HepG2 (cell line): ENCODE results near the gene KRT12. TPM values are rescaled to one million over a fixed set of nuclear protein-coding genes. Genes with fewer than 3 reads are reported as not detected.

ENCODE experiments used
- AFF4 ChIP-seq: sonication (generic); formaldehyde crosslinking; IDR thresholded peaks from 2 replicates; pipeline ENCODE4 v1.4.0; 2020; ENCODE audit warnings: missing genetic modification reagents
- GATA4 ChIP-seq: sonication (generic); IDR thresholded peaks from 2 replicates; pipeline ENCODE4 v1.6.1; 2016; ENCODE audit warnings: antibody characterized with exemption, low read depth, borderline replicate concordance
- MEIS2 ChIP-seq: sonication (generic); formaldehyde crosslinking; IDR thresholded peaks from 2 replicates; pipeline ENCODE4 v1.9.0; 2021; ENCODE audit warnings: mild to moderate bottlenecking, missing genetic modification reagents
- REST ChIP-seq, 2 experiments: IDR thresholded peaks; 2 replicates each; pipeline ENCODE4 v1.6.1; 2011 to 2012; ENCODE audit warnings: low read length in 2 of 2, borderline replicate concordance in 1 of 2, low read depth in 1 of 2, mild to moderate bottlenecking in 1 of 2, moderate library complexity in 1 of 2
- SCMH1 ChIP-seq: sonication (generic); formaldehyde crosslinking; IDR thresholded peaks from 2 replicates; pipeline ENCODE4 v1.9.0; 2021; ENCODE audit warnings: missing genetic modification reagents, mild to moderate bottlenecking, borderline replicate concordance
- ZBTB40 ChIP-seq, 2 experiments: fragments of 450-650 bp in 1 of 2; sonication (generic) in 1 of 2; formaldehyde crosslinking in 1 of 2; IDR thresholded peaks; 2 replicates each; pipeline versions ENCODE4 v1.6.1 to v1.8.0; 2016 to 2022; ENCODE audit warnings: antibody characterized with exemption in 1 of 2, mild to moderate bottlenecking in 1 of 2, missing genetic modification reagents in 1 of 2
- ZKSCAN1 ChIP-seq: fragments of 150-350 bp; IDR thresholded peaks from 2 replicates; pipeline ENCODE4 v1.6.1; 2014; ENCODE audit warnings: low read length
- ZNF367 ChIP-seq: sonication (generic); formaldehyde crosslinking; IDR thresholded peaks from 2 replicates; pipeline ENCODE4 v1.4.0; 2020; ENCODE audit warnings: missing genetic modification reagents, borderline replicate concordance
- polyA plus RNA-seq, 8 experiments: library from polyadenylated mRNA; depleted of rRNA in 3 of 8; stranded (reverse) in 7 of 8; unstranded in 1 of 8; fragments of >200 nt; fragmentation: Illumina TruSeq in 4 of 8; extraction: Trizol in 4 of 8; gene quantifications; 2 replicates each; pipeline versions ENCODE4 v1.2.1 to v1.2.3, GENCODE V29; 2011 to 2016; ENCODE audit warnings: low read depth in 4 of 8, missing spikeins in 1 of 8, mixed read lengths in 1 of 8; ENCODE audit not compliant: insufficient read depth in 1 of 8
- total RNA-seq, 5 experiments: library from RNA; depleted of rRNA; stranded (reverse); fragments of >200 nt; fragmentation: Illumina TruSeq; extraction: Trizol; gene quantifications; 2 replicates each; pipeline ENCODE4 v1.2.3, GENCODE V29; 2016; ENCODE audit warnings: low read depth in 1 of 5
- TF ChIP-seq, protein P1 (sequence below): sonication (generic); formaldehyde crosslinking; IDR thresholded peaks from 2 replicates; pipeline ENCODE4 v1.5.0; 2020; ENCODE audit warnings: missing genetic modification reagents

Gene KRT12
- total and polyA plus RNA-seq, 2 of the 13 experiments (the other 11 are each of a cell fraction or from before 2014, with no cell fraction given) = 0.07 to 0.09 TPM

DNA sequence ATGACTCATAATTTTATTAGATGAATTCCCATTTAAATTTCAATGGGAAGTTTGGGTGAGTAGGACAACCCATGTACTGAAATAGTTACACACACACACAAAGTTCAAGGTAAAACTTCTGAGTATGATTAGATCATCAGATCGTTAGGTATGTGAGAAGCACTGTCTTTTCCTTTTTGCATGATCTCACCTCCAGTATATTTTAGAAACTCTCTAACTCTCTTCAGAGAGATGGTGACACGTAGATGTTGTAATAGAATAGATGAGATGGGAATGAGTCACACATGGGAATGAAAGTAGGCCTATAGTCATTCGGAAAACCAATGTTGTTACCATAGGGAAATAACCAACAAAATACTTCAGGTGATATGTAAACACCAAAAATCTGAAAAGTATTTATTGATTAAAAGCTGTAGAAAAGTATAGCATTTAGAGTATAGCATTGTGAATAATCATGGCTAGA, 48.2 kb upstream of the KRT12 start (continued):
- TF ChIP-seq ZBTB40 (IDR thresholded peaks at IDR 0.05) (no peak), ZBTB40 (CRISPR knock-in tag; IDR thresholded peaks at IDR 0.05) (no peak), AFF4 (no peak), MEIS2 (CRISPR knock-in tag) (no peak), ZNF367 (CRISPR knock-in tag) (no peak), ZKSCAN1 (no peak), GATA4 (no peak), REST (IDR thresholded peaks at IDR 0.05; ENCODE audit: borderline replicate concordance in 1 of 2, low read depth in 1 of 2, low read length in 2 of 2) (no peak), SCMH1 (CRISPR knock-in tag) (no peak)
- TF ChIP-seq, protein P1, sequence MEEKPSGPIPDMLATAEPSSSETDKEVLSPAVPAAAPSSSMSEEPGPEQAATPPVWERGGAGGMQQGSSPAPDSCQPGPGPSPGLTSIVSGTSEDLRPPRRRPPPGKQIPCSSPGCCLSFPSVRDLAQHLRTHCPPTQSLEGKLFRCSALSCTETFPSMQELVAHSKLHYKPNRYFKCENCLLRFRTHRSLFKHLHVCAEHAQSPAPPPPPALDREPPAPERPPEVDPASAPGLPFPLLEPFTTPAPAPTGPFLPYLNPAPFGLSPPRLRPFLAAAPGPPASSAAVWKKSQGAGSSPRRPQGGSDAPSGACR (CRISPR knock-in tag) = no peak
